ENCODE results near the gene TBL1XR1. TPM values are rescaled to one million over a fixed set of nuclear protein-coding genes. Genes with fewer than 3 reads are reported as not detected.
A peak's percentile ranks its signal among the peaks of the same experiment; 100 is the strongest.

The TBL1XR1 gene
- total RNA-seq, 1 experiment from 2014 or later = 175 TPM

DNA sequence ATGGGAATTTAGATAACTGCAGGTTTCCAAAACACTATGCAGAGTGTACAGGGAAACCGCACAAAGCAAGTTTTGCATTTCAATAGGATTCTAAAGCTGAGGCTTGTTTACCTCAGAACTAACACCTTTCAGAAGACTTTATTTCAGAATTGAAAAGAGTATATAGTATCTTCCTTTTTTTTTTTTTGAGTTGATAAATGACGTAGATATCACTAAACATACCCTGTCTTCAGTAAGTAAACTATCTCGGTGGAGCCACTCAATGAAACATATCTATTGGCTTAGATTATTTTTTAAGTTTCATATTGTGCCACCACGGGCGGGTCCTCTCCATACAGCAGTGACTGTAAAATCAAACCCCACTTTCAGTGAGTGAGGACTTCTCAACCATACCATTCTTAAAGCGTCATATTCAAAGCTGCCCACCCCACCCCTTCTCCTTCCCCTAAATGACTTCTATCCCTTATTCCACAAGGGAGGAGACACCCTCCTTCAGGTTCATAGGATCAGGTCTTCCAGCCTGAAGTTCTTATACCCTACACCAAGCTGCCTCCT lies 2.0 kb upstream of the TBL1XR1 start:
- Histone ChIP-seq H4K91ac (ENCODE audit: insufficient read length, low read depth, low read length) (no peak overlapping the region), H4K20me1 (ENCODE audit: control insufficient read depth, insufficient read depth, insufficient read length) (no peaks in the 10 kb centered on the region), H2BK12ac (ENCODE audit: insufficient read length, low read depth, low read length) (peak overlapping the region; percentile 93), H4K5ac (ENCODE audit: insufficient read length, low read depth, low read length) (no peak overlapping the region), H3K79me2 (ENCODE audit: insufficient read depth, low read length) (peaks cover 21% of the 10 kb centered on the region; the same call in 1 of the 2 replicates), H3T11ph (ENCODE audit: low read length) (no peak overlapping the region), H3K27me3 (ENCODE audit: insufficient read depth, low read length) (no peaks in the 10 kb centered on the region), H3K4me2 (ENCODE audit: insufficient read depth, insufficient read length, low read length) (peak overlapping the region; percentile 62), H3K79me1 (ENCODE audit: insufficient read depth, low read depth, low read length, poor library complexity, severe bottlenecking) (no peaks in the 10 kb centered on the region), H4K8ac (replicated peaks; ENCODE audit: insufficient read length, low read depth, low read length) (no peak overlapping the region), H3K23me2 (ENCODE audit: insufficient read length, low read depth, low read length, poor library complexity, severe bottlenecking) (peaks cover 3% of the 10 kb centered on the region), H2AK5ac (ENCODE audit: insufficient read length, low read length) (peak overlapping the region; percentile 86), H3K56ac (ENCODE audit: insufficient read length, low read depth, low read length) (no peak overlapping the region), H3K9me3 (ENCODE audit: control insufficient read depth, low read depth, low read length) (no peaks in the 10 kb centered on the region), H2BK20ac (ENCODE audit: low read depth, low read length, poor library complexity, severe bottlenecking) (no peak overlapping the region), H2BK120ac (ENCODE audit: low read depth, low read length, poor library complexity, severe bottlenecking) (no peak overlapping the region), H2AFZ (ENCODE audit: low read length) (no peak overlapping the region), H2BK5ac (ENCODE audit: insufficient read length, low read length) (no peak overlapping the region), H3K14ac (ENCODE audit: insufficient read depth, low read length) (no peak overlapping the region), H3K23ac (ENCODE audit: insufficient read length, low read depth, low read length) (no peak overlapping the region), H3K27ac (ENCODE audit: insufficient read length, low read depth, low read length) (no peak overlapping the region), H3K4me1 (ENCODE audit: insufficient read depth, low read length) (peaks cover 9% of the 10 kb centered on the region; the same call in 1 of the 2 replicates), H3K18ac (ENCODE audit: insufficient read length, low read depth, low read length) (no peak overlapping the region), H2BK15ac (ENCODE audit: low read depth, low read length) (no peak overlapping the region), H3K9ac (ENCODE audit: extremely low read depth, insufficient read length, low read length) (no peak overlapping the region), H3K4ac (ENCODE audit: low read depth, low read length) (no peak overlapping the region)
- Mint-ChIP-seq H3K36me3 (ENCODE audit: insufficient read depth in 1 of 3, low read depth in 3 of 3) (peaks cover 2 to 13% (median 9%) of the 10 kb centered on the region in 3 experiments; a peak in 4 of 7 replicates), H3K4me1 (peaks cover 30 to 33% of the 10 kb centered on the region in 2 experiments), H3K9me3 (peaks cover 8% of the 10 kb centered on the region in 2 experiments), H3K27ac (peak overlapping the region; percentile 66 to 85 (median 73); a peak in 6 of 7 replicates), H3K4me3 (peak overlapping the region in 1 of 2 experiments; percentile 75; a peak in 4 of 5 replicates), H3K27me3 (ENCODE audit: low read depth) (no peaks in the 10 kb centered on the region)
- DNase-seq = no peak
- TF ChIP-seq, protein P1, sequence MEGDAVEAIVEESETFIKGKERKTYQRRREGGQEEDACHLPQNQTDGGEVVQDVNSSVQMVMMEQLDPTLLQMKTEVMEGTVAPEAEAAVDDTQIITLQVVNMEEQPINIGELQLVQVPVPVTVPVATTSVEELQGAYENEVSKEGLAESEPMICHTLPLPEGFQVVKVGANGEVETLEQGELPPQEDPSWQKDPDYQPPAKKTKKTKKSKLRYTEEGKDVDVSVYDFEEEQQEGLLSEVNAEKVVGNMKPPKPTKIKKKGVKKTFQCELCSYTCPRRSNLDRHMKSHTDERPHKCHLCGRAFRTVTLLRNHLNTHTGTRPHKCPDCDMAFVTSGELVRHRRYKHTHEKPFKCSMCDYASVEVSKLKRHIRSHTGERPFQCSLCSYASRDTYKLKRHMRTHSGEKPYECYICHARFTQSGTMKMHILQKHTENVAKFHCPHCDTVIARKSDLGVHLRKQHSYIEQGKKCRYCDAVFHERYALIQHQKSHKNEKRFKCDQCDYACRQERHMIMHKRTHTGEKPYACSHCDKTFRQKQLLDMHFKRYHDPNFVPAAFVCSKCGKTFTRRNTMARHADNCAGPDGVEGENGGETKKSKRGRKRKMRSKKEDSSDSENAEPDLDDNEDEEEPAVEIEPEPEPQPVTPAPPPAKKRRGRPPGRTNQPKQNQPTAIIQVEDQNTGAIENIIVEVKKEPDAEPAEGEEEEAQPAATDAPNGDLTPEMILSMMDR (conservative IDR thresholded peaks at IDR 0.05) = no peak
- no CpG with 5 or more reads among the region's 6 CpGs for WGBS (ENCODE audit: extremely low coverage, insufficient read length, low lambda C conversion rate)

All from H9 (cell line).